GM18519 (cell line): ENCODE data around the gene NUCB1.

Experiments
- ATAC-seq: cut with Tn5 transposase; IDR thresholded peaks from one replicate; pipeline ENCODE4 v1.9.1; 2021; ENCODE audit warnings: mild to moderate bottlenecking, moderate library complexity; ENCODE audit not compliant: unreplicated experiment, low FRiP score

Gene NUCB1

DNA sequence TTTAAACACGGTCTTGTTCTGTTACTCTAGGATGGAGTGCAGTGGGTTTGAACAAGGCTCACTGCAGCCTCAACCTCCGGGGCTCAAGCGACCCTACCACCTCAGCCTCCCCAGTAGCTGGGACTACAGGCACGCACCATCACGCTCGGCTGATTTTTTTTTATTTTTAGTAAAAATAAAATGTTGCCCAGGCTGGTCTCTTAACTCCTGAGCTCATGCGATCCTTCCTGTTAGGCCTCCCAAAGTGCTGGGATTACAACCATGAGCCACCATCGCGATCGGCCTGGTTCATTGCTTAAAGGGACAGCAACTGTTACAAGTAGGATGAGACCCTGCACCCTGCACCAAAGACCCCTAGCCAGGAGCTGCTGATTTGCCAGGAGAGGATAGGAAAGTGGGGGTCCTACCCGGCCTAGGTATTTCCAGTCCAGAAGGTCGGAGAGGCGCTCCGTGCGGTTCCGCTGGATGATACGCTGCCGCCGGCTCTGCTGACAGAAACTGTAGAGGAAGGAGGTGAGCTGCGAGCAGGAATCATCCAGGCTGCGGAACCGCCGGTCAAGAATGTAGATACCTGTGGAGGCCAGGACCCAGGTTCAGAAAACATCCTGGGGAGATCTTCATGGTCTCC is 70.1 kb downstream of the NUCB1 start:
- no peak for ATAC-seq

DNA sequence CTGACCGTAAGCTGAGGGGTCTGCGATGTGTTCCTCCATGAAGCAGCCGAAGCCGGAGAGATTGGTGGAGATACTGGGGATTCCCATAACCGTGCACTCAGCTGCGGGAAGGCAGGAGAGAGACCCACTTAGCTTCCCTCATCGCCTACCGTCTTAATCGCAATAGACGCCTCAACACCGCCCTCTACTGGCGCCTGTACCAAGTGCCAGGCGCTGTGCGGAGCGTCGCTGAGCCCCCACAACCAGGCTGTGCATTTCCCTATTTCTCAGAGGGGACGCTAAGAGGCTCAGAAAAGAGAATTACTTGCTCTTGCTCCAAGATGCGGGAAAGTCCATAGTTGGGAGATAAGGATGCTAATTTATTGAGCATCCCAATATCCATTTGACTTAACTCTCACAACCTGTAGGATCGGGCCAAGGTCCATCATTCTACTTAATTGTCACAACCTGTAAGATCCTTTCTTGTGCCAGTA is 70.8 kb downstream of the NUCB1 start:
- no peak for ATAC-seq
